DMS153 treated with DMSO at 0.1 percent for 48 hours (cell line): ENCODE results near the gene PAK6.

Source experiments
- DNase-seq: peaks from one replicate; lab custom pipeline; 2025; ENCODE audit not compliant: unreplicated experiment; lab: John Stamatoyannopoulos, UW

Gene PAK6

GRCh38 chr15:40307421-40308211, 68.8 kb downstream of the PAK6 start, which contains the start of gene PLCB2:
PLCB2 (minus strand) TSS chr15:40307935; CDS start chr15:40307672, 263 bp downstream.
- DNase-seq, result no peak

- no peak for DNase-seq
Observed at GRCh38 chr15:40309344-40309862, 70.5 kb downstream of the PAK6 start.

- no peak for DNase-seq
Observed at GRCh38 chr15:40310001-40310959, 71.4 kb downstream of the PAK6 start.

- no peak for DNase-seq
Observed at GRCh38 chr15:40310993-40311392, 72.1 kb downstream of the PAK6 start.

- no peak for DNase-seq
Observed at GRCh38 chr15:40312370-40313158, 73.7 kb downstream of the PAK6 start.

GRCh38 chr15:40313531-40314398, 74.9 kb downstream of the PAK6 start:
- DNase-seq, result peak; percentile 53

- no peak for DNase-seq
Observed at GRCh38 chr15:40314723-40315276, 75.9 kb downstream of the PAK6 start.

GRCh38 chr15:40316931-40317330, 78.1 kb downstream of the PAK6 start:
- DNase-seq, result no peak

GRCh38 chr15:40317580-40317979, 78.7 kb downstream of the PAK6 start:
- no peak for DNase-seq

- DNase-seq, result no peak
Observed at GRCh38 chr15:40320409-40320808, 81.5 kb downstream of the PAK6 start.

GRCh38 chr15:40320931-40321371, 82.1 kb downstream of the PAK6 start:
- peak; percentile 21 for DNase-seq

- no peak for DNase-seq
Observed at GRCh38 chr15:40322531-40323238, 83.8 kb downstream of the PAK6 start.

GRCh38 chr15:40323239-40323952, 84.5 kb downstream of the PAK6 start, which contains the start of gene INAFM2:
INAFM2 (plus strand) TSS chr15:40323692; CDS start chr15:40324056, 364 bp downstream.
- DNase-seq, result peak; percentile 34

GRCh38 chr15:40323953-40324937, 85.4 kb downstream of the PAK6 start:
- no peak for DNase-seq

GRCh38 chr15:40325188-40325587, 86.3 kb downstream of the PAK6 start:
- DNase-seq, result no peak

- DNase-seq, result no peak
Observed at GRCh38 chr15:40325700-40326099, 86.8 kb downstream of the PAK6 start.
